SK-N-MC (cell line): ENCODE results near the gene APLF.
"Not testable (repeated sequence)": the region's sequence is repeated elsewhere in the genome, so short reads cannot be mapped to it uniquely, and the experiment has no call there.

Experiments
- DNase-seq: peaks from one replicate; pipeline ENCODE4 v3.0.0-alpha.2; 2011; ENCODE audit warnings: low read depth, low spot score
- H3K27ac ChIP-seq: fragments of 200-600 bp; sonication (generic); 2 replicates; pipeline ENCODE4 v1.5.1; 2016; ENCODE audit warnings: mixed run types
- H3K36me3 ChIP-seq: fragments of 200-600 bp; sonication (generic); 2 replicates; pipeline ENCODE4 v1.6.1; 2017; ENCODE audit warnings: antibody characterized with exemption, low read length, mixed read lengths; ENCODE audit not compliant: insufficient read depth
- H3K4me3 ChIP-seq: fragments of 200-600 bp; sonication (generic); 2 replicates; pipeline ENCODE4 v1.5.1; 2016
- H3K9ac ChIP-seq: fragments of 200-600 bp; sonication (generic); 2 replicates; pipeline ENCODE4 v1.8.0; 2017; ENCODE audit warnings: mixed run types, mixed read lengths; ENCODE audit not compliant: insufficient read length
- H3K9me3 ChIP-seq: fragments of 200-600 bp; sonication (generic); 2 replicates; pipeline ENCODE4 v1.6.1; 2017; ENCODE audit warnings: low read depth, mild to moderate bottlenecking, antibody characterized with exemption, low read length, moderate library complexity, mixed read lengths
- EZH2 ChIP-seq: fragments of 200-600 bp; sonication (generic); IDR thresholded peaks from one replicate; pipeline ENCODE4 v1.6.1; 2017; ENCODE audit warnings: antibody characterized with exemption
- FOXP2 ChIP-seq: optimal IDR thresholded peaks from 2 replicates; pipeline ENCODE3; 2011; ENCODE audit warnings: mild to moderate bottlenecking, moderate library complexity; ENCODE audit not compliant: insufficient read depth; ENCODE audit errors: extremely low read length, control extremely low read depth
- POLR2AphosphoS5 ChIP-seq: IDR thresholded peaks from 2 replicates; pipeline ENCODE4 v1.6.1; 2012; ENCODE audit warnings: mild to moderate bottlenecking, low read depth, low read length, borderline replicate concordance

APLF gene

GRCh38 chr2:68529651-68530050 lies 62.3 kb downstream of the APLF start:
- H3K9ac ChIP-seq, H3K9me3 ChIP-seq, H3K4me3 ChIP-seq, H3K36me3 ChIP-seq, DNase-seq, H3K27ac ChIP-seq: not testable (repeated sequence)

DNA sequence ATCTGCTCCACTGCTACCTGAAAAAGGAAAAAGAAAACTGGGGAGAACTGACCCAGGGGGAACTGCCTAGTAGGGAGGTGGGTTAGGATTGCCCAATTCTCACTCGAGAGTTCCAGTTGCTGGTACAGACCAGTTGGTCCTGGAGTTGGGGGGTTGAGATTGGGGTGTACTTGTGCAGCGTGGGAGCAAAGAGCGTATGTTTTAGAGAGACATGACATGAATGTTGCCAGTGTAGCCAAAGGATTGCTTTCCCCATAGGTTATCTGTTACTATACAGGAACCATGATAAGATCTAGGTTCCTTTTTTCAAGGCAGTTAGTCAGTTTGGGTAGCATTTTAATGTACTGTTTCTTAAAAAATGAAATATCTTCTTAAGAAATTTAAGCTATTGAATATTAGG lies 68.6 kb downstream of the APLF start:
- TF ChIP-seq EZH2, result no peak
- no peak for TF ChIP-seq FOXP2
- TF ChIP-seq POLR2AphosphoS5, result no peak
- DNase-seq, result no peak
- no peaks in the 10 kb centered on the region for H3K9me3 ChIP-seq
- no peaks in the 10 kb centered on the region for H3K36me3 ChIP-seq
- H3K9ac ChIP-seq, result no peak overlapping the region
- H3K27ac ChIP-seq, result no peak overlapping the region
- no peak overlapping the region for H3K4me3 ChIP-seq

GRCh38 chr2:68537011-68537410 lies 69.6 kb downstream of the APLF start:
- no peak overlapping the region for H3K4me3 ChIP-seq
- no peak overlapping the region for H3K9ac ChIP-seq
- H3K27ac ChIP-seq, result no peak overlapping the region
- no peaks in the 10 kb centered on the region for H3K9me3 ChIP-seq
- TF ChIP-seq FOXP2 (no peak), POLR2AphosphoS5 (no peak), EZH2 (no peak)
- H3K36me3 ChIP-seq, result no peaks in the 10 kb centered on the region
- DNase-seq, result no peak

DNA sequence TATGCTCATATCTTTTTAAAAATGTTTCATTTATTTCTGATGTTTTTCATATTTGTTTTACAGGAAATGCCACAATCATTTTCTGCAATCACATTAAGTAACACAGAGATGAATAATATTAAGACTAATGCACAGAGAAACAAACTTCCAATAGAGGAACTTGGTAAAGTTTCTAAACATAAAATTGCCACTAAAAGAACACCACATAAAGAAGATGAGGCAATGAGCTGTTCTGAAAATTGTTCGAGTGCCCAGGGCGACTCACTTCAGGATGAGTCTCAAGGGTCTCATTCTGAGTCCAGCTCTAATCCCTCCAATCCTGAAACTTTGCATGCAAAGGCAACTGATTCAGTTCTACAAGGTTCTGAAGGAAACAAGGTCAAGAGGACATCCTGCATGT lies 70.4 kb downstream of the APLF start:
- DNase-seq, result no peak
- Histone ChIP-seq H3K9ac (no peak overlapping the region), H3K36me3 (no peaks in the 10 kb centered on the region), H3K9me3 (no peaks in the 10 kb centered on the region), H3K4me3 (no peak overlapping the region), H3K27ac (peak overlapping the region; percentile 48)
- TF ChIP-seq POLR2AphosphoS5 (no peak), EZH2 (no peak), FOXP2 (no peak)

GRCh38 chr2:68544811-68545210 lies 77.4 kb downstream of the APLF start:
- no peaks in the 10 kb centered on the region for H3K36me3 ChIP-seq
- no peak overlapping the region for H3K9ac ChIP-seq
- TF ChIP-seq POLR2AphosphoS5 (no peak), FOXP2 (no peak), EZH2 (no peak)
- H3K4me3 ChIP-seq, result no peak overlapping the region
- no peak for DNase-seq
- H3K9me3 ChIP-seq, result no peaks in the 10 kb centered on the region
- no peak overlapping the region for H3K27ac ChIP-seq

- DNase-seq, result no peak
Measured at GRCh38 chr2:68548396-68548795, 81.0 kb downstream of the APLF start.

GRCh38 chr2:68553098-68553497 lies 85.7 kb downstream of the APLF start:
- DNase-seq, result no peak
- Histone ChIP-seq H3K9ac (no peak overlapping the region), H3K4me3 (no peak overlapping the region), H3K9me3 (no peaks in the 10 kb centered on the region), H3K36me3 (no peaks in the 10 kb centered on the region), H3K27ac (no peak overlapping the region)
- TF ChIP-seq POLR2AphosphoS5 (no peak), FOXP2 (no peak), EZH2 (no peak)

More at GRCh38 chr2:68548396-68548795, 81.0 kb downstream of the APLF start:
- H3K9ac ChIP-seq, result no peak overlapping the region
- no peak overlapping the region for H3K27ac ChIP-seq
- no peak overlapping the region for H3K4me3 ChIP-seq
- TF ChIP-seq POLR2AphosphoS5 (no peak), FOXP2 (no peak), EZH2 (no peak)
- no peaks in the 10 kb centered on the region for H3K9me3 ChIP-seq
- H3K36me3 ChIP-seq, result no peaks in the 10 kb centered on the region

GRCh38 chr2:68555425-68556206 lies 88.2 kb downstream of the APLF start:
- not testable (repeated sequence) for H3K36me3 ChIP-seq, H3K9ac ChIP-seq, DNase-seq, H3K4me3 ChIP-seq, H3K9me3 ChIP-seq, H3K27ac ChIP-seq

DNA sequence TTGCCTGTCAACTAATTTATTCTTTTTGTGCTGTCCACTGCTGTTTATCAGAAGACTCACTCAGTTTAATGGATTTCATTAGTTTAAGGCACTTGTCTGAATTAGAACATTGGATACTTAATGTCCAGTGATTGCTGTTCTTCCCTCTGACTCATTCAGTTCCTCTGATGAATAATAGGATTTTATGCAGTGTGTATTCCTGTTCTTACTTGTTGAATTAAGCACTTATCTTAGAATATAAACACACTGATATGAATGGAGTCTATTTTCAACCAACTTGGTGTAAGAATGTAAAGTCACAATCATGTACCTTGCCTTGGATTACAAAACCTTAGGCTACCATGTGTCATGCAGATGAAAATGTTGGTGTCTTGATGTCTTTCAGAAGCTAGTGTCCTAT lies 89.0 kb downstream of the APLF start:
- no peak overlapping the region for H3K9ac ChIP-seq
- H3K9me3 ChIP-seq, result no peaks in the 10 kb centered on the region
- H3K27ac ChIP-seq, result no peak overlapping the region
- DNase-seq, result no peak
- TF ChIP-seq FOXP2, result no peak
- no peak for TF ChIP-seq POLR2AphosphoS5
- TF ChIP-seq EZH2, result no peak
- no peak overlapping the region for H3K4me3 ChIP-seq
- no peaks in the 10 kb centered on the region for H3K36me3 ChIP-seq
